Panc1 (cell line): ENCODE data around the gene DCP1A. TPM values are rescaled to one million over a fixed set of nuclear protein-coding genes. Genes with fewer than 3 reads are reported as not detected.

Experiments used
- ATAC-seq: fragments of 200-7000 bp; cut with Tn5 transposase; 2 replicates; pipeline ENCODE4 v1.9.1; 2020; ENCODE audit warnings: mild to moderate bottlenecking, moderate library complexity
- BruUV-seq: library from RNA; stranded (reverse); fragments of 400-500 nt; replicated peaks from 2 replicates; lab custom pipeline; 2021; lab: Mats Ljungman, UMichigan
- CTCF ChIA-PET: fragments of 300-600 bp; sonication (Branson Sonifier 250); formaldehyde crosslinking; loops from one replicate; lab custom pipeline; 2022; ENCODE audit warnings: antibody characterized with exemption; lab: Charles Lee
- POLR2A ChIA-PET: fragments of 300-600 bp; sonication (Branson Sonifier 250); formaldehyde crosslinking; loops from one replicate; lab custom pipeline; 2022; ENCODE audit warnings: antibody characterized with exemption; lab: Charles Lee
- DNase-seq: peaks from one replicate; pipeline ENCODE4 v3.0.0-alpha.2; 2010; ENCODE audit warnings: low read depth, low spot score
- H3K27ac ChIP-seq: 2 replicates; pipeline ENCODE4 v1.5.1; 2011; ENCODE audit warnings: mild to moderate bottlenecking, low read length, inconsistent platforms
- H3K27me3 ChIP-seq: fragments of 200-500 bp; sonication (Bioruptor generic); 2 replicates; pipeline ENCODE4 v1.6.0; 2014; ENCODE audit warnings: low read length, inconsistent platforms; ENCODE audit not compliant: control insufficient read depth, insufficient read depth
- H3K36me3 ChIP-seq: fragments of 200-500 bp; sonication (Bioruptor generic); 2 replicates; pipeline ENCODE4 v1.5.1; 2014; ENCODE audit warnings: inconsistent platforms, mild to moderate bottlenecking, low read length, moderate library complexity; ENCODE audit not compliant: control insufficient read depth, insufficient read depth
- H3K4me1 ChIP-seq: 2 replicates; pipeline ENCODE4 v1.5.1; 2011; ENCODE audit warnings: inconsistent platforms, mild to moderate bottlenecking, low read length, moderate library complexity; ENCODE audit not compliant: control insufficient read depth, insufficient read depth
- H3K4me3 ChIP-seq, 2 experiments: 2 replicates each; pipeline ENCODE4 v1.5.1; 2011 to 2012; ENCODE audit warnings: low read depth in 2 of 2, low read length in 2 of 2, mild to moderate bottlenecking in 2 of 2, inconsistent platforms in 1 of 2, moderate library complexity in 1 of 2
- H3K9me3 ChIP-seq: fragments of 200-500 bp; sonication (Bioruptor generic); 2 replicates; pipeline ENCODE4 v1.5.1; 2014; ENCODE audit warnings: low read depth, mild to moderate bottlenecking, inconsistent platforms, low read length, moderate library complexity; ENCODE audit not compliant: control insufficient read depth, insufficient read depth
- POLR2AphosphoS5 ChIP-seq: IDR thresholded peaks from 2 replicates; pipeline ENCODE4 v1.6.1; 2012; ENCODE audit warnings: mild to moderate bottlenecking, low read depth, low read length, moderate library complexity
- SIN3A ChIP-seq: IDR thresholded peaks from 2 replicates; pipeline ENCODE4 v1.6.1; 2012; ENCODE audit warnings: low read depth, mild to moderate bottlenecking, low read length, moderate library complexity, borderline replicate concordance; ENCODE audit not compliant: insufficient read depth
- TCF7L2 ChIP-seq: IDR thresholded peaks from 2 replicates; pipeline ENCODE4 v1.6.1; 2011; ENCODE audit warnings: mild to moderate bottlenecking, low read depth, low read length, inconsistent platforms
- in situ Hi-C: cut with HindIII; loops from 2 replicates; pipeline ENCODE4 v1.10.0; 2016; ENCODE audit warnings: low sequenced_read_pairs, low pct_unique_long_range_greater_than_20kb
- intact Hi-C: fragments of 100-400 bp; cut with micrococcal nuclease; formaldehyde crosslinking; loops from one replicate; pipeline ENCODE4 v1.10.0; 2022; ENCODE audit not compliant: unreplicated experiment
- total RNA-seq: library from RNA; stranded (reverse); gene quantifications from one replicate; pipeline ENCODE4 v1.2.1, GENCODE V29; 2021; ENCODE audit not compliant: unreplicated experiment
- TF ChIP-seq, protein P1 (sequence below): fragments of 450-650 bp; IDR thresholded peaks from 2 replicates; pipeline ENCODE4 v1.5.1; 2017; ENCODE audit warnings: mild to moderate bottlenecking
- TF ChIP-seq, protein P2 (sequence below), 2 experiments: IDR thresholded peaks; 2 replicates each; pipeline ENCODE4 v1.6.1; 2011 to 2012; ENCODE audit warnings: low read depth in 2 of 2, control low read depth in 1 of 2, low read length in 1 of 2, mild to moderate bottlenecking in 1 of 2, moderate library complexity in 1 of 2; ENCODE audit not compliant: insufficient read depth in 1 of 2

Gene DCP1A
- total RNA-seq, 1 experiment from 2014 or later = 14.4 TPM

DNA sequence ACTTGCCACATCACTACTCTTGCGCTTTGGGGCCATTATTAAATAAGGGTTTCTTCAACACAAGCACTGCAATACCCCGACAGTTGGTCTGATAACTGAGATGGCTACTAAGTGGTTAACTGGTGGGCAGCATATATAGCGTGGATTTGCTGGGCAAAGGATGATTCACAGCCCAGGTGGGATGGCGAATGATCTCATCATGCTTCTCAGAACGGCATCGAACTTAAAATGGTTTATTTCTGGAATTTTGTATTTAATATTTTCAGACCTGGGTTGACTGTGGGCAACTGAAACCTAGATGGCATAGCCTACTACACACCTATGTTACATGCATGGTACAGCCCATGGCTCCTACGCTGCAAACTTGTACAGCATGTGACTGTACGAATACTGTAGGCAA is 64.8 kb downstream of the DCP1A start:
- Histone ChIP-seq H3K27me3 (no peaks in the 10 kb centered on the region), H3K4me3 (no peak overlapping the region), H3K9me3 (no peaks in the 10 kb centered on the region), H3K27ac (no peak overlapping the region), H3K36me3 (peaks cover 4% of the 10 kb centered on the region), H3K4me1 (no peaks in the 10 kb centered on the region)
- BruUV-seq = no TSS peak
- DNase-seq (no peak), ATAC-seq (no peak)
- TF ChIP-seq, protein P1, sequence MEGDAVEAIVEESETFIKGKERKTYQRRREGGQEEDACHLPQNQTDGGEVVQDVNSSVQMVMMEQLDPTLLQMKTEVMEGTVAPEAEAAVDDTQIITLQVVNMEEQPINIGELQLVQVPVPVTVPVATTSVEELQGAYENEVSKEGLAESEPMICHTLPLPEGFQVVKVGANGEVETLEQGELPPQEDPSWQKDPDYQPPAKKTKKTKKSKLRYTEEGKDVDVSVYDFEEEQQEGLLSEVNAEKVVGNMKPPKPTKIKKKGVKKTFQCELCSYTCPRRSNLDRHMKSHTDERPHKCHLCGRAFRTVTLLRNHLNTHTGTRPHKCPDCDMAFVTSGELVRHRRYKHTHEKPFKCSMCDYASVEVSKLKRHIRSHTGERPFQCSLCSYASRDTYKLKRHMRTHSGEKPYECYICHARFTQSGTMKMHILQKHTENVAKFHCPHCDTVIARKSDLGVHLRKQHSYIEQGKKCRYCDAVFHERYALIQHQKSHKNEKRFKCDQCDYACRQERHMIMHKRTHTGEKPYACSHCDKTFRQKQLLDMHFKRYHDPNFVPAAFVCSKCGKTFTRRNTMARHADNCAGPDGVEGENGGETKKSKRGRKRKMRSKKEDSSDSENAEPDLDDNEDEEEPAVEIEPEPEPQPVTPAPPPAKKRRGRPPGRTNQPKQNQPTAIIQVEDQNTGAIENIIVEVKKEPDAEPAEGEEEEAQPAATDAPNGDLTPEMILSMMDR = no peak
- TF ChIP-seq TCF7L2 (no peak), SIN3A (no peak)
- intact Hi-C loops = no loop called here
- ChIA-PET CTCF (no interaction called here), POLR2A (no interaction called here)
- in situ Hi-C loops = no loop called here

DNA sequence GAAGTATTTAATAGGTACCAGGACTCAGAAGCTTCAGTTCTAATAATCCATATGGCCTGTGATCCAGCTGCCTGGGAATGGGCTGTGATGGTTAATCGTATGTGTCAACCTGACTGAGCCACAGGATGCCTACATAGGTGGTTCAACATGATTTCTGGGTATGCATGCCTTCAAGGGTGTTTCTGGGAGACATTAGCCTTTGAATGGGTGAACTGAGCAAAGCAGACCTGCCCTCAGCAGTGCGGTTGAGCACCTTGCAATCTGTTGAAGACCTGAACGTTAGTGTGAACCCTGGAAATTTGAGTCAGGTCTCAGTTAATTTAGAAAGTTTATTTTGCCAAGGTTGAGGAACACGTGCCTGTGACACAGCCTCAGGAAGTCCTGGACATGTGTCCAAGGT is 68.7 kb downstream of the DCP1A start:
- Histone ChIP-seq H3K9me3 (no peaks in the 10 kb centered on the region), H3K4me1 (no peaks in the 10 kb centered on the region), H3K27ac (no peak overlapping the region), H3K27me3 (no peaks in the 10 kb centered on the region), H3K36me3 (no peaks in the 10 kb centered on the region), H3K4me3 (no peak overlapping the region)
- intact Hi-C loops (no loop called here), in situ Hi-C loops (no loop called here)
- no peak for TF ChIP-seq POLR2AphosphoS5
- TF ChIP-seq, protein P2, sequence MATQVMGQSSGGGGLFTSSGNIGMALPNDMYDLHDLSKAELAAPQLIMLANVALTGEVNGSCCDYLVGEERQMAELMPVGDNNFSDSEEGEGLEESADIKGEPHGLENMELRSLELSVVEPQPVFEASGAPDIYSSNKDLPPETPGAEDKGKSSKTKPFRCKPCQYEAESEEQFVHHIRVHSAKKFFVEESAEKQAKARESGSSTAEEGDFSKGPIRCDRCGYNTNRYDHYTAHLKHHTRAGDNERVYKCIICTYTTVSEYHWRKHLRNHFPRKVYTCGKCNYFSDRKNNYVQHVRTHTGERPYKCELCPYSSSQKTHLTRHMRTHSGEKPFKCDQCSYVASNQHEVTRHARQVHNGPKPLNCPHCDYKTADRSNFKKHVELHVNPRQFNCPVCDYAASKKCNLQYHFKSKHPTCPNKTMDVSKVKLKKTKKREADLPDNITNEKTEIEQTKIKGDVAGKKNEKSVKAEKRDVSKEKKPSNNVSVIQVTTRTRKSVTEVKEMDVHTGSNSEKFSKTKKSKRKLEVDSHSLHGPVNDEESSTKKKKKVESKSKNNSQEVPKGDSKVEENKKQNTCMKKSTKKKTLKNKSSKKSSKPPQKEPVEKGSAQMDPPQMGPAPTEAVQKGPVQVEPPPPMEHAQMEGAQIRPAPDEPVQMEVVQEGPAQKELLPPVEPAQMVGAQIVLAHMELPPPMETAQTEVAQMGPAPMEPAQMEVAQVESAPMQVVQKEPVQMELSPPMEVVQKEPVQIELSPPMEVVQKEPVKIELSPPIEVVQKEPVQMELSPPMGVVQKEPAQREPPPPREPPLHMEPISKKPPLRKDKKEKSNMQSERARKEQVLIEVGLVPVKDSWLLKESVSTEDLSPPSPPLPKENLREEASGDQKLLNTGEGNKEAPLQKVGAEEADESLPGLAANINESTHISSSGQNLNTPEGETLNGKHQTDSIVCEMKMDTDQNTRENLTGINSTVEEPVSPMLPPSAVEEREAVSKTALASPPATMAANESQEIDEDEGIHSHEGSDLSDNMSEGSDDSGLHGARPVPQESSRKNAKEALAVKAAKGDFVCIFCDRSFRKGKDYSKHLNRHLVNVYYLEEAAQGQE (IDR thresholded peaks at IDR 0.05; ENCODE audit: insufficient read depth in 1 of 2, low read depth in 2 of 2, low read length in 1 of 2) = no peak
- TF ChIP-seq, protein P1 = no peak
- no peak for TF ChIP-seq SIN3A
- no peak for TF ChIP-seq TCF7L2
- no TSS peak for BruUV-seq
- no peak for ATAC-seq
- POLR2A ChIA-PET = no interaction called here
- DNase-seq = no peak
- CTCF ChIA-PET = no interaction called here
